MM.1S (cell line): Measurements from ENCODE around the gene BPHL.

Source experiments
- CTCF ChIP-seq: fragments of 300-600 bp; sonication (generic); IDR thresholded peaks from 2 replicates; pipeline ENCODE4 v1.5.1; 2016; ENCODE audit warnings: antibody characterized with exemption, low read length, mixed read lengths
- EZH2 ChIP-seq: fragments of 300-600 bp; sonication (generic); optimal IDR thresholded peaks from 2 replicates; pipeline ENCODE3; 2017; ENCODE audit warnings: low read depth, mild to moderate bottlenecking, antibody characterized with exemption, low read length, mixed read lengths
- EZH2phosphoT487 ChIP-seq: fragments of 300-600 bp; sonication (generic); IDR thresholded peaks from 2 replicates; pipeline ENCODE4 v1.6.1; 2018; ENCODE audit warnings: antibody characterized with exemption, low read length

DNA sequence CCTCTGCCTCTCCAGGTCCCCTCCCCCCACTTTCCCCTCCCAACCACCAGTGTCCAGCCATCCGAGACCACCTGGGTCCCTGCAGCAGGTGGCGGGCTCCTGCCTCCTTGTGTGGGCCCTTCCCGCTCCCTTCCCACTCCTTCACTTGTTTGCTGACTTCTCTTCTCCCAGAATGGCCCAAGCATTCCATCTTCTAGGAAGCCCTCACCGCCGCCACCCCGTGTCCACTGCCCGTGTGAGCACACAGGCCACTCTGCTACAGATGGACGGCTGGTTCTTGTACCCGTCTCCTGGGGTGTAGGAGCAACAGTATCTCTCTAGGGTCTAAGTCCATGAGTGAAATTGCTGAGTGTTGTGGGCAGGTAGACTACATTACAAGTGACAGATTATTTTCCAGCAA is 15.0 kb downstream of the BPHL start:
- no peak for TF ChIP-seq CTCF
- TF ChIP-seq EZH2phosphoT487 = no peak
- no peak for TF ChIP-seq EZH2
